ENCODE measurements around the gene HERC2. TPM values are rescaled to one million over a fixed set of nuclear protein-coding genes. Genes with fewer than 3 reads are reported as not detected.

The HERC2 gene
- total RNA-seq, 1 experiment from 2014 or later: 69.7 TPM

- Histone ChIP-seq H3K27me3 (ENCODE audit: control insufficient read depth, insufficient read depth, low read length) (no peaks in the 10 kb centered on the region), H3K4me3 (ENCODE audit: low read depth in 2 of 2, low read length in 2 of 2) (no peak overlapping the region), H3K27ac (ENCODE audit: low read length) (no peak overlapping the region), H3K9me3 (ENCODE audit: control insufficient read depth, insufficient read depth, low read depth, low read length) (no peaks in the 10 kb centered on the region), H3K4me1 (ENCODE audit: control insufficient read depth, insufficient read depth, low read length) (no peaks in the 10 kb centered on the region), H3K36me3 (ENCODE audit: control insufficient read depth, insufficient read depth, low read length) (peaks cover 6% of the 10 kb centered on the region)
- DNase-seq (ENCODE audit: low read depth, low spot score) (no peak), ATAC-seq (no peak)
- ChIA-PET CTCF (no interaction called here), POLR2A (no interaction called here)
- intact Hi-C loops (cut with micrococcal nuclease; ENCODE audit: unreplicated experiment) (no loop called here), in situ Hi-C loops (cut with HindIII; ENCODE audit: low pct_unique_long_range_greater_than_20kb, low sequenced_read_pairs) (no loop called here)
- no TSS peak for BruUV-seq (replicated peaks)
- TF ChIP-seq POLR2AphosphoS5 (IDR thresholded peaks at IDR 0.05; ENCODE audit: low read depth, low read length) (no peak), TCF7L2 (IDR thresholded peaks at IDR 0.05; ENCODE audit: low read depth, low read length) (no peak), CTCF (IDR thresholded peaks at IDR 0.05) (no peak), REST (IDR thresholded peaks at IDR 0.05; ENCODE audit: insufficient read depth in 1 of 2, low read depth in 2 of 2, low read length in 1 of 2) (no peak), SIN3A (IDR thresholded peaks at IDR 0.05; ENCODE audit: borderline replicate concordance, insufficient read depth, low read depth, low read length) (no peak)
Measured at GRCh38 chr15:28164876-28165275, 157.1 kb downstream of the HERC2 start.

- H3K4me3 ChIP-seq (ENCODE audit: low read depth in 2 of 2, low read length in 2 of 2): no peak overlapping the region
- H3K27me3 ChIP-seq (ENCODE audit: control insufficient read depth, insufficient read depth, low read length): no peaks in the 10 kb centered on the region
- ATAC-seq (no peak), DNase-seq (ENCODE audit: low read depth, low spot score) (no peak)
- BruUV-seq (replicated peaks): no TSS peak
- no peaks in the 10 kb centered on the region for H3K9me3 ChIP-seq (ENCODE audit: control insufficient read depth, insufficient read depth, low read depth, low read length)
- H3K36me3 ChIP-seq (ENCODE audit: control insufficient read depth, insufficient read depth, low read length): no peaks in the 10 kb centered on the region
- no peak overlapping the region for H3K27ac ChIP-seq (ENCODE audit: low read length)
- TF ChIP-seq REST (IDR thresholded peaks at IDR 0.05; ENCODE audit: insufficient read depth in 1 of 2, low read depth in 2 of 2, low read length in 1 of 2) (no peak), POLR2AphosphoS5 (IDR thresholded peaks at IDR 0.05; ENCODE audit: low read depth, low read length) (no peak), TCF7L2 (IDR thresholded peaks at IDR 0.05; ENCODE audit: low read depth, low read length) (no peak), CTCF (IDR thresholded peaks at IDR 0.05) (no peak), SIN3A (IDR thresholded peaks at IDR 0.05; ENCODE audit: borderline replicate concordance, insufficient read depth, low read depth, low read length) (no peak)
- in situ Hi-C loops (cut with HindIII; ENCODE audit: low pct_unique_long_range_greater_than_20kb, low sequenced_read_pairs): no loop called here
- intact Hi-C loops (cut with micrococcal nuclease; ENCODE audit: unreplicated experiment): no loop called here
- H3K4me1 ChIP-seq (ENCODE audit: control insufficient read depth, insufficient read depth, low read length): no peaks in the 10 kb centered on the region
- ChIA-PET CTCF (no interaction called here), POLR2A (no interaction called here)
Measured at GRCh38 chr15:28154283-28154682, 167.7 kb downstream of the HERC2 start.
